Measurements from ENCODE around the gene SULT1A1.

GRCh38 chr16:28606291-28607115, 3.3 kb downstream of the SULT1A1 start:
- TF ChIP-seq EZH2 (IDR thresholded peaks at IDR 0.05; ENCODE audit: insufficient read depth, poor library complexity, severe bottlenecking) (no peak), EZH2phosphoT487 (IDR thresholded peaks at IDR 0.05; ENCODE audit: insufficient read depth, low read depth) (no peak)
